Calu3 (cell line): ENCODE results near the gene CACNA2D3. TPM values are rescaled to one million over a fixed set of nuclear protein-coding genes. Genes with fewer than 3 reads are reported as not detected.

ENCODE experiments used
- BruUV-seq: library from RNA; stranded (reverse); fragments of 400-500 nt; replicated peaks from 2 replicates; lab custom pipeline; 2021; lab: Mats Ljungman, UMichigan
- CTCF ChIA-PET: fragments of 300-600 bp; sonication (Branson Sonifier 250); formaldehyde crosslinking; loops from one replicate; lab custom pipeline; 2022; ENCODE audit warnings: antibody characterized with exemption; lab: Charles Lee
- DNase-seq: peaks from one replicate; pipeline ENCODE4 v3.0.0; 2022
- H3K27ac Mint-ChIP-seq: one replicate; pipeline ENCODE4 v1.8.0; 2022; ENCODE audit warnings: mixed read lengths; ENCODE audit not compliant: unreplicated experiment
- H3K27me3 Mint-ChIP-seq: one replicate; pipeline ENCODE4 v1.8.0; 2022; ENCODE audit warnings: mixed read lengths; ENCODE audit not compliant: unreplicated experiment
- H3K36me3 Mint-ChIP-seq: one replicate; pipeline ENCODE4 v1.8.0; 2022; ENCODE audit warnings: mild to moderate bottlenecking, moderate library complexity, mixed read lengths; ENCODE audit not compliant: insufficient read depth, unreplicated experiment
- H3K4me1 Mint-ChIP-seq: one replicate; pipeline ENCODE4 v1.8.0; 2022; ENCODE audit warnings: mild to moderate bottlenecking, low read depth, mixed read lengths; ENCODE audit not compliant: unreplicated experiment
- H3K4me3 Mint-ChIP-seq: one replicate; pipeline ENCODE4 v1.8.0; 2022; ENCODE audit warnings: mild to moderate bottlenecking, low read depth, moderate library complexity, mixed read lengths; ENCODE audit not compliant: unreplicated experiment
- H3K9me3 Mint-ChIP-seq: one replicate; pipeline ENCODE4 v1.8.0; 2022; ENCODE audit warnings: low read depth, mixed read lengths; ENCODE audit not compliant: unreplicated experiment
- intact Hi-C: fragments of 100-400 bp; cut with micrococcal nuclease; formaldehyde crosslinking; loops from one replicate; pipeline ENCODE4 v1.10.0; 2022; ENCODE audit not compliant: unreplicated experiment
- total RNA-seq: library from RNA; stranded (reverse); gene quantifications from 2 replicates; pipeline ENCODE4 v1.2.3, GENCODE V29; 2022
- TF ChIP-seq, protein P1 (sequence below): fragments of 200-600 bp; IDR thresholded peaks from one replicate; pipeline ENCODE4 v1.8.0; 2022; ENCODE audit warnings: antibody characterized with exemption; ENCODE audit not compliant: unreplicated experiment

The CACNA2D3 gene
- total RNA-seq, 1 experiment from 2014 or later, result not detected

DNA sequence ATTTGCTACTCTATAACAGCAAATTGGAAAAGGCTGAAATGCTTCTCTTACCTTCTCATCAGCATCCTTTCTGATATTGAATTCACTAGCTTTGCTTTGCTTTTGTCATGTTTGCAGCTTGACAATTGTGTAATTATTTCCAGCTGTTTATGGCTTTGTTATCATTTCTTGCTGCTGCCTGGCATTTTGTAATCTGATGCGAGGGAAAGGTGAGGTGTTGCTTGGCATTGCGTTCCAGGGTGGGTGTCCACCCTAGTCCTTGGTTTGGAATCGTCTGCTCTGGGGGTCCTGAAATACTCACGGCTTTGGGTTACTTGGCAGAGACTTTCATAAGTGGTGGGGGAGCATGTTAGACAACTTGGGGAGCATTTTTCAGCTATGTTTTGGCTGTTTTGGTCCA, 2.9 kb downstream of the CACNA2D3 start:
- Mint-ChIP-seq H3K4me1 (no peaks in the 10 kb centered on the region), H3K9me3 (no peaks in the 10 kb centered on the region), H3K36me3 (no peaks in the 10 kb centered on the region), H3K27ac (no peak overlapping the region), H3K27me3 (peaks cover 47% of the 10 kb centered on the region), H3K4me3 (no peak overlapping the region)
- TF ChIP-seq, protein P1, sequence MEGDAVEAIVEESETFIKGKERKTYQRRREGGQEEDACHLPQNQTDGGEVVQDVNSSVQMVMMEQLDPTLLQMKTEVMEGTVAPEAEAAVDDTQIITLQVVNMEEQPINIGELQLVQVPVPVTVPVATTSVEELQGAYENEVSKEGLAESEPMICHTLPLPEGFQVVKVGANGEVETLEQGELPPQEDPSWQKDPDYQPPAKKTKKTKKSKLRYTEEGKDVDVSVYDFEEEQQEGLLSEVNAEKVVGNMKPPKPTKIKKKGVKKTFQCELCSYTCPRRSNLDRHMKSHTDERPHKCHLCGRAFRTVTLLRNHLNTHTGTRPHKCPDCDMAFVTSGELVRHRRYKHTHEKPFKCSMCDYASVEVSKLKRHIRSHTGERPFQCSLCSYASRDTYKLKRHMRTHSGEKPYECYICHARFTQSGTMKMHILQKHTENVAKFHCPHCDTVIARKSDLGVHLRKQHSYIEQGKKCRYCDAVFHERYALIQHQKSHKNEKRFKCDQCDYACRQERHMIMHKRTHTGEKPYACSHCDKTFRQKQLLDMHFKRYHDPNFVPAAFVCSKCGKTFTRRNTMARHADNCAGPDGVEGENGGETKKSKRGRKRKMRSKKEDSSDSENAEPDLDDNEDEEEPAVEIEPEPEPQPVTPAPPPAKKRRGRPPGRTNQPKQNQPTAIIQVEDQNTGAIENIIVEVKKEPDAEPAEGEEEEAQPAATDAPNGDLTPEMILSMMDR, result no peak
- DNase-seq, result no peak
- CTCF ChIA-PET, result no interaction called here
- no TSS peak for BruUV-seq
- intact Hi-C loops, result loop anchor here (5.0 kb wide), 1 partner anchor 188 kb away; no protein-coding TSS in a partner anchor

DNA sequence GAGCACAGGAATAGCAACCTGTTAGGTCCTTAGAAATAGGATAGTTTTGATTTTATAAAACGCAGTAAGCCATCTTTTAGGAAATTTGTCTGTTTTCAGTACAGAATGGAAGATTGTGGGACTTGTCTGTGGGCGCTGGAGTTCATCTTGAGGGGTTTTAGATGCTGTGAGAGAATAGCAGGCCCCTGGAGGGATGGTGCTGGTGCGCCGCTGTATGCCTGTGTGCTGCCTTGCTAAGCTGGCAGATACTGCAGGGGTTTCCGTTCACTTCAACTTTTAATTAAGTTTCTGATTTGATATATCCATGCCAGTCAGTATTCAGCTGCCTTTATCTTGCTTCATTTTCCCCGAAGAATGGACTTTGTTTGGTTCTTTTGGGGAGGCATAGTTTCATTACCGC, 4.2 kb downstream of the CACNA2D3 start:
- TF ChIP-seq, protein P1, result no peak
- DNase-seq, result no peak
- CTCF ChIA-PET, result no interaction called here
- Mint-ChIP-seq H3K4me3 (no peak overlapping the region), H3K9me3 (no peaks in the 10 kb centered on the region), H3K36me3 (no peaks in the 10 kb centered on the region), H3K4me1 (no peaks in the 10 kb centered on the region), H3K27me3 (peaks cover 54% of the 10 kb centered on the region), H3K27ac (no peak overlapping the region)
- intact Hi-C loops, result loop anchor here (5.0 kb wide), 1 partner anchor 189 kb away; no protein-coding TSS in a partner anchor
- BruUV-seq, result no TSS peak

DNA sequence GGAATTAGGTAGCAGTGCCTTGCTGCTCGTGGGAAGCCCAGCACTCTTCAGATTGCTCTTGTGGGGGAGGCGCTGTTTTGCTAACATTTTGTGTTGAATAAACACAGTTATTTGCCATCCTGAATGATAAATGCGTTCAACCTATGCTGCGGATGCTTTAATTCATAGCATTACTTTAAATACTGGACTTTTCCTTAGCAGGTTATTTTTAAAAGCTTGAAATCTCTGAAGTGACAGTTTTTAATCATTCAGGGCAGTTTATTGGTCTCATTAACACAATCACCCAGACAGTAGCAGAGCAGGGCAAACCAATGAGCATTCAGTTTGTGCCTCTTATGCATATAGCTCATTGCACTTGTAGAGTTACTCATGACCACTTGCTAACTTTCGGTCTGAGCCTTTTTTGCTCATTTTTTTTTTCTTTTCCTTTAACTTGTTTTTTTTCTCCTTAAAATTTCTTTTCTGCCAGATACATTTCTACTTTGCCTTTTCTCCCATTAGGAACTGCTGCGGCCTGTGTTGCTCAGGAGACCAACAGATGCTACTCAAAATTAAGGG, 5.2 kb downstream of the CACNA2D3 start:
- DNase-seq, result no peak
- Mint-ChIP-seq H3K4me1 (no peaks in the 10 kb centered on the region), H3K36me3 (no peaks in the 10 kb centered on the region), H3K9me3 (no peaks in the 10 kb centered on the region), H3K4me3 (no peak overlapping the region), H3K27ac (no peak overlapping the region), H3K27me3 (peaks cover 62% of the 10 kb centered on the region)
- TF ChIP-seq, protein P1, result no peak
- CTCF ChIA-PET, result no interaction called here
- no TSS peak for BruUV-seq
- intact Hi-C loops, result loop anchor here (5.0 kb wide), 1 partner anchor 190 kb away; no protein-coding TSS in a partner anchor

DNA sequence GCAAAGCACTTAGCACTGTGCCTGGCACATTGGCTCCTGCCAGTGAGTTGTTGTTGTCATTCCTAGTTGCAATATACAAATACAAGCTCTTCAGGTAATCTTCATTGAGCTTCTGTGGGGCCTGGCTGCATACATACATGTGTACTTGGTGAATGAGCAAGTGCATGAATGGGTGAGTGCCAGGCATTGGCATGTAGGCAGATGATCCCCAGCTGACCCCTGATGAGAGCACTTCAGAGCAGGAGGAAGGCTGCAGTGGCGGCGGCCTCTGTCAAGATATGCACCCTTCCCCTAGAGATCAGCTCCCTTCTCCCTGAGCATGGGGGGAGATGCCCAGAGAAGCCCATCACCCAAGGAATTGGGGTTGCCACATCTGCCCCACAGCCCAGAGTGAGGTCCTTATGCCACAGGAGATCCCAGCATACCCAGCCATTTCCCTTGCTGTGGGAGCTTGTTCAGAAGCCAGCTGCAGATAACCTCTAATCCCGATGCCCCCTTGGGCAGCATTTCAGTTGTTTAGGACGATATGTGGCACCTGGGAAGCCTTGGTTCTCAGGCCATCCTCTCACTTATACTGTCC, 8.8 kb downstream of the CACNA2D3 start:
- CTCF ChIA-PET, result no interaction called here
- no TSS peak for BruUV-seq
- no peak overlapping the region for H3K27ac Mint-ChIP-seq
- no peaks in the 10 kb centered on the region for H3K4me1 Mint-ChIP-seq
- peaks cover 64% of the 10 kb centered on the region for H3K27me3 Mint-ChIP-seq
- H3K36me3 Mint-ChIP-seq, result no peaks in the 10 kb centered on the region
- intact Hi-C loops, result no loop called here
- H3K4me3 Mint-ChIP-seq, result no peak overlapping the region
- H3K9me3 Mint-ChIP-seq, result no peaks in the 10 kb centered on the region
- no peak for DNase-seq
- TF ChIP-seq, protein P1, result no peak
